NT2/D1 (cell line): Measurements from ENCODE around the gene SLC8A1.

Experiments used
- DNase-seq: peaks from one replicate; pipeline ENCODE4 v3.0.0-alpha.2; 2011; ENCODE audit warnings: low read depth, low spot score
- H3K27me3 ChIP-seq: 2 replicates; pipeline ENCODE4 v1.6.0; 2011; ENCODE audit warnings: mild to moderate bottlenecking; ENCODE audit not compliant: insufficient read length, insufficient read depth
- H3K36me3 ChIP-seq: 2 replicates; pipeline ENCODE4 v1.6.1; 2011; ENCODE audit warnings: mild to moderate bottlenecking, low read length, mixed read lengths; ENCODE audit not compliant: insufficient read depth, insufficient read length
- H3K4me1 ChIP-seq: 2 replicates; pipeline ENCODE4 v1.5.1; 2011; ENCODE audit not compliant: insufficient read depth, insufficient read length
- H3K4me3 ChIP-seq: 2 replicates; pipeline ENCODE4 v1.5.1; 2011; ENCODE audit warnings: low read depth; ENCODE audit not compliant: insufficient read length
- H3K9ac ChIP-seq: 2 replicates; pipeline ENCODE4 v1.6.0; 2011; ENCODE audit warnings: low read depth; ENCODE audit not compliant: insufficient read length
- H3K9me3 ChIP-seq: 2 replicates; pipeline ENCODE4 v1.5.1; 2011; ENCODE audit warnings: mild to moderate bottlenecking, low read length; ENCODE audit not compliant: insufficient read depth
- SUZ12 ChIP-seq: IDR thresholded peaks from 2 replicates; pipeline ENCODE4 v1.6.1; 2011; ENCODE audit not compliant: insufficient read length, insufficient read depth; ENCODE audit errors: extremely low read depth
- YY1 ChIP-seq: IDR thresholded peaks from 2 replicates; pipeline ENCODE4 v1.6.1; 2011; ENCODE audit not compliant: insufficient read length, insufficient read depth
- ZNF274 ChIP-seq: IDR thresholded peaks from 2 replicates; pipeline ENCODE4 v1.6.1; 2011; ENCODE audit warnings: mild to moderate bottlenecking, low read depth, low read length

SLC8A1 gene

GRCh38 chr2:40451918-40452605 is at the start of gene SLC8A1:
Gene SLC8A1 (minus strand): TSS chr2:40452090.
- no peak for TF ChIP-seq YY1
- no peak for TF ChIP-seq SUZ12
- TF ChIP-seq ZNF274: no peak
- Histone ChIP-seq H3K4me1 (no peaks in the 10 kb centered on the region), H3K27me3 (peaks cover 42% of the 10 kb centered on the region), H3K9ac (peak within 1 kb of the TSS; percentile 72), H3K4me3 (peak within 1 kb of the TSS; percentile 59), H3K9me3 (no peaks in the 10 kb centered on the region), H3K36me3 (no peaks in the 10 kb centered on the region)
- DNase-seq: no peak

- no peaks in the 10 kb centered on the region for H3K27me3 ChIP-seq
- TF ChIP-seq ZNF274 (no peak), YY1 (no peak), SUZ12 (no peak)
- no peaks in the 10 kb centered on the region for H3K4me1 ChIP-seq
- no peak overlapping the region for H3K4me3 ChIP-seq
- H3K9me3 ChIP-seq: no peaks in the 10 kb centered on the region
- DNase-seq: no peak
- H3K9ac ChIP-seq: no peak overlapping the region
- H3K36me3 ChIP-seq: no peaks in the 10 kb centered on the region
Measured at GRCh38 chr2:40499437-40499836, 47.5 kb upstream of the SLC8A1 start.

GRCh38 chr2:40497251-40497859 is 45.5 kb upstream of the SLC8A1 start:
- TF ChIP-seq SUZ12: no peak
- TF ChIP-seq ZNF274: no peak
- no peak for TF ChIP-seq YY1
- no peak for DNase-seq
- H3K36me3 ChIP-seq: no peaks in the 10 kb centered on the region
- H3K4me3 ChIP-seq: no peak overlapping the region
- no peak overlapping the region for H3K9ac ChIP-seq
- H3K9me3 ChIP-seq: no peaks in the 10 kb centered on the region
- no peaks in the 10 kb centered on the region for H3K27me3 ChIP-seq
- H3K4me1 ChIP-seq: no peaks in the 10 kb centered on the region

- H3K9me3 ChIP-seq: no peaks in the 10 kb centered on the region
- no peaks in the 10 kb centered on the region for H3K36me3 ChIP-seq
- TF ChIP-seq ZNF274: no peak
- no peak for TF ChIP-seq SUZ12
- TF ChIP-seq YY1: no peak
- DNase-seq: no peak
- no peak overlapping the region for H3K9ac ChIP-seq
- H3K4me3 ChIP-seq: no peak overlapping the region
- H3K4me1 ChIP-seq: no peaks in the 10 kb centered on the region
- no peaks in the 10 kb centered on the region for H3K27me3 ChIP-seq
Measured at GRCh38 chr2:40489678-40489960, 37.7 kb upstream of the SLC8A1 start.

GRCh38 chr2:40488927-40489677 is 37.2 kb upstream of the SLC8A1 start:
- Histone ChIP-seq H3K36me3 (no peaks in the 10 kb centered on the region), H3K9me3 (no peaks in the 10 kb centered on the region), H3K27me3 (no peaks in the 10 kb centered on the region), H3K9ac (no peak overlapping the region), H3K4me3 (no peak overlapping the region), H3K4me1 (no peaks in the 10 kb centered on the region)
- DNase-seq: no peak
- TF ChIP-seq SUZ12 (no peak), ZNF274 (no peak), YY1 (no peak)

GRCh38 chr2:40488101-40488601 is 36.3 kb upstream of the SLC8A1 start:
- H3K36me3 ChIP-seq: no peaks in the 10 kb centered on the region
- no peak for DNase-seq
- H3K4me1 ChIP-seq: no peaks in the 10 kb centered on the region
- H3K9me3 ChIP-seq: no peaks in the 10 kb centered on the region
- H3K4me3 ChIP-seq: no peak overlapping the region
- no peak for TF ChIP-seq SUZ12
- no peak for TF ChIP-seq YY1
- TF ChIP-seq ZNF274: no peak
- no peak overlapping the region for H3K9ac ChIP-seq
- no peaks in the 10 kb centered on the region for H3K27me3 ChIP-seq

- no peaks in the 10 kb centered on the region for H3K36me3 ChIP-seq
- no peaks in the 10 kb centered on the region for H3K27me3 ChIP-seq
- no peaks in the 10 kb centered on the region for H3K9me3 ChIP-seq
- H3K4me1 ChIP-seq: no peaks in the 10 kb centered on the region
- DNase-seq: no peak
- no peak overlapping the region for H3K4me3 ChIP-seq
- TF ChIP-seq SUZ12 (no peak), ZNF274 (no peak), YY1 (no peak)
- no peak overlapping the region for H3K9ac ChIP-seq
Measured at GRCh38 chr2:40487602-40488001, 35.7 kb upstream of the SLC8A1 start.
